Lower leg skin (tissue), 4 donors: ENCODE results near the gene TPRA1. TPM values are rescaled to one million over a fixed set of nuclear protein-coding genes. Genes with fewer than 3 reads are reported as not detected.

ENCODE experiments used
- DNase-seq, 2 donors: peaks; one replicate each; pipeline ENCODE4 v3.0.0-alpha.2; 2019; ENCODE audit warnings: low spot score in 2 of 2
- H3K4me3 ChIP-seq: fragments of 200-600 bp; sonication (generic); 2 replicates; pipeline ENCODE4 v1.5.1; 2017; ENCODE audit warnings: mild to moderate bottlenecking, low read depth; ENCODE audit not compliant: poor library complexity, severe bottlenecking
- CTCF ChIP-seq, 3 donors: fragments of 450-650 bp; IDR thresholded peaks; one replicate each; pipeline ENCODE4 v1.5.1; 2016; ENCODE audit warnings: antibody characterized with exemption in 3 of 3, mild to moderate bottlenecking in 3 of 3, moderate library complexity in 2 of 3
- POLR2A ChIP-seq, 2 donors: fragments of 450-650 bp; IDR thresholded peaks; one replicate each; pipeline ENCODE4 v1.6.1; 2016 to 2017; ENCODE audit warnings: antibody characterized with exemption in 2 of 2, mild to moderate bottlenecking in 1 of 2, moderate library complexity in 1 of 2
- WGBS, 2 donors: methylation state at CpG; one replicate each; pipeline ENCODE4 v1.1.5; 2018; 5-methylcytosine and 5-hydroxymethylcytosine counted together
- intact Hi-C: fragments of 100-400 bp; cut with DNase I; formaldehyde crosslinking; loops from one replicate; pipeline ENCODE4 v1.15.0; 2023; ENCODE audit warnings: low total_unique reads
- total RNA-seq, 4 donors: library from RNA; depleted of rRNA; stranded (reverse); fragments of >200 nt; gene quantifications; one replicate each; pipeline ENCODE4 v1.1.0, GENCODE V29; 2016

Gene TPRA1
- total RNA-seq, 4 donors from 2014 or later, result 57.3 to 87.5 (median 82.4) TPM

DNA sequence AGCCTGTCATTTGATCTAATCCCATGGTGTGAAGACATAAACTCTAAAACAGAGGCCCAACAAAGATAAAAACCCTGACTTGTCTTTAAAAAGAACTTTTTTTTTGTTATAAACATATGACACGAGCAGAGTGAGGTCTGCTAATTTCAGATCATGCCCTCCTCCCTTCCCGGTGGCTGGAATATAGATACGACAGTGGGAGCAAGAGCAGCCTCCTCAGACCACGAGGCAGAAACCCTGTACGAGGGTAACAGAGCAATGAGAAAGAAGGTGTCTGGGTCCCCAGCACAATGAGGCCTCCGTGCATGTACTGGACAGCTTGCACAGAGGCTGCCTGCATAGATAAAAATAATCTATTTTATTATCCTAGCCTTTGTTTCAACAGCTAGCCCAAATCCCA, 5.8 kb downstream of the TPRA1 start:
- no peak for TF ChIP-seq CTCF (IDR thresholded peaks at IDR 0.05)
- TF ChIP-seq POLR2A (IDR thresholded peaks at IDR 0.05), result no peak
- H3K4me3 ChIP-seq, result no peak overlapping the region
- DNase-seq, result no peak
- intact Hi-C loops, result no loop called here
- 93 to 94% methylated on average over 6 of the region's 6 CpGs for WGBS, 2 donors

GRCh38 chr3:127580327-127581060, 10.0 kb downstream of the TPRA1 start:
- no peak for TF ChIP-seq POLR2A (IDR thresholded peaks at IDR 0.05)
- no peak for TF ChIP-seq CTCF (IDR thresholded peaks at IDR 0.05)
- no peak for DNase-seq
- no peak overlapping the region for H3K4me3 ChIP-seq
- intact Hi-C loops, result no loop called here
- WGBS, 2 donors, result 74 to 91% methylated on average over 7 to 11 of the region's 11 CpGs

DNA sequence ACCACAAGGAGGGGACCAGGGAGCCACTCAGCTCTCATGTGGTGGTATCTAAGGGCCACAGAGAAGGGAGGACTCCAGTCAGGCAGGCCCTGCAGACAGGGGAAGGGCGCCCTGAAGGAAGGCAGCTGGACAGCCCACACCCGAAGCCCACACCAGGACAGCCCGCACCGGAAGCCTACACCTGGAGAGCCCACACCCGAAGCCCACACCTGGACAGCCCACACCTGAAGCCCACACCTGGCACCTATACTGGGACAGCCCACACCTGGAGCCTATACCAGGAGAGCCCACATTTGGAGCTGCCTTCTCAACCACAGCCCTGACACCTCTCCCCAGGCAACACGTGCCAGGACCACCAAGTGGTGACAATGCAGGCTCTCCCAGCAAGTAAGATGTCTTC, 11.7 kb downstream of the TPRA1 start:
- TF ChIP-seq POLR2A (IDR thresholded peaks at IDR 0.05), result no peak
- TF ChIP-seq CTCF (IDR thresholded peaks at IDR 0.05), result no peak
- DNase-seq, result no peak
- intact Hi-C loops, result loop anchor here (10.0 kb wide), 2 partner anchors 96 to 396 kb away; partner anchors contain the start of gene ABTB1
- WGBS, 2 donors, result 88 to 90% methylated on average over 4 to 6 of the region's 6 CpGs
- no peak overlapping the region for H3K4me3 ChIP-seq

- intact Hi-C loops, result loop anchor here (10.0 kb wide), 2 partner anchors 97 to 397 kb away; partner anchors contain the start of gene ABTB1
- TF ChIP-seq CTCF (IDR thresholded peaks at IDR 0.05) (no peak), POLR2A (IDR thresholded peaks at IDR 0.05) (no peak)
- 85 to 94% methylated on average over 2 of the region's 2 CpGs for WGBS, 2 donors
- H3K4me3 ChIP-seq, result no peak overlapping the region
- no peak for DNase-seq
Measured at GRCh38 chr3:127578168-127578567, 12.4 kb downstream of the TPRA1 start.

- no peak for DNase-seq
- H3K4me3 ChIP-seq, result no peak overlapping the region
- TF ChIP-seq POLR2A (IDR thresholded peaks at IDR 0.05) (no peak), CTCF (IDR thresholded peaks at IDR 0.05) (no peak)
- intact Hi-C loops, result loop anchor here (10.0 kb wide), 2 partner anchors 97 to 397 kb away; partner anchors contain the start of gene ABTB1
- WGBS, 2 donors, result 93 to 96% methylated on average over 6 to 7 of the region's 7 CpGs
Measured at GRCh38 chr3:127577448-127577847, 13.1 kb downstream of the TPRA1 start.
